IMR-90 (cell line): ENCODE measurements around the gene SPINK14. TPM values are rescaled to one million over a fixed set of nuclear protein-coding genes. Genes with fewer than 3 reads are reported as not detected.

Experiments
- ATAC-seq: fragments of 200-7000 bp; cut with Tn5 transposase; 2 replicates; pipeline ENCODE4 v1.9.1; 2020; ENCODE audit warnings: low read depth, mild to moderate bottlenecking, moderate library complexity
- BruUV-seq: library from RNA; stranded (reverse); fragments of 400-500 nt; replicated peaks from 2 replicates; lab custom pipeline; 2021; lab: Mats Ljungman, UMichigan
- CTCF ChIA-PET: fragments of 300-600 bp; formaldehyde crosslinking; extraction: SDS; loops from one replicate; lab custom pipeline; 2021; ENCODE audit warnings: antibody characterized with exemption; lab: Yijun Ruan, JAX
- POLR2A ChIA-PET: fragments of 300-600 bp; sonication (Branson Sonifier 250); formaldehyde crosslinking; loops from one replicate; lab custom pipeline; 2022; ENCODE audit warnings: antibody characterized with exemption; ENCODE audit not compliant: unreplicated experiment; lab: Charles Lee
- DNase-seq: peaks from one replicate; pipeline ENCODE4 v3.0.0; 2013
- H2AFZ ChIP-seq: replicated peaks from 2 replicates; pipeline ENCODE3; 2013; ENCODE audit warnings: low read length, mild to moderate bottlenecking; ENCODE audit not compliant: poor library complexity
- H2AK5ac ChIP-seq: 2 replicates; pipeline ENCODE4 v1.6.1; 2013; ENCODE audit warnings: low read depth, low read length, inconsistent platforms
- H2AK9ac ChIP-seq: replicated peaks from 2 replicates; pipeline ENCODE3; 2013; ENCODE audit warnings: mild to moderate bottlenecking, low read depth, low read length, moderate library complexity; ENCODE audit not compliant: poor library complexity
- H2BK120ac ChIP-seq: 2 replicates; pipeline ENCODE4 v1.6.1; 2013; ENCODE audit warnings: low read depth, low read length, inconsistent platforms
- H2BK15ac ChIP-seq: 3 replicates; pipeline ENCODE4 v1.6.1; 2013; ENCODE audit warnings: low read depth, low read length, inconsistent platforms
- H2BK20ac ChIP-seq: 2 replicates; pipeline ENCODE4 v1.6.1; 2013; ENCODE audit warnings: low read depth, mild to moderate bottlenecking, inconsistent platforms, low read length, moderate library complexity
- H2BK5ac ChIP-seq: 2 replicates; pipeline ENCODE4 v1.6.1; 2013; ENCODE audit warnings: mild to moderate bottlenecking, low read depth, low read length, inconsistent platforms; ENCODE audit not compliant: poor library complexity, severe bottlenecking
- H3K14ac ChIP-seq: replicated peaks from 2 replicates; pipeline ENCODE4 v1.6.1; 2013; ENCODE audit warnings: low read depth, low read length, inconsistent platforms
- H3K18ac ChIP-seq: 2 replicates; pipeline ENCODE4 v1.6.1; 2013; ENCODE audit warnings: low read depth, low read length, control low read depth
- H3K23ac ChIP-seq: 2 replicates; pipeline ENCODE4 v1.6.1; 2013; ENCODE audit warnings: low read depth, low read length, inconsistent platforms
- H3K27ac ChIP-seq: 2 replicates; pipeline ENCODE4 v1.5.1; 2013; ENCODE audit warnings: mild to moderate bottlenecking, control low read depth, low read length; ENCODE audit not compliant: insufficient read depth
- H3K27me3 ChIP-seq: 2 replicates; pipeline ENCODE4 v1.6.1; 2013; ENCODE audit warnings: low read length; ENCODE audit not compliant: control insufficient read depth, insufficient read depth
- H3K36me3 ChIP-seq: 2 replicates; pipeline ENCODE4 v1.6.1; 2013; ENCODE audit warnings: low read length, mixed read lengths; ENCODE audit not compliant: control insufficient read depth, insufficient read depth
- H3K4ac ChIP-seq: 2 replicates; pipeline ENCODE4 v1.6.1; 2013; ENCODE audit warnings: low read depth, low read length, inconsistent platforms
- H3K4me1 ChIP-seq: 2 replicates; pipeline ENCODE4 v1.6.1; 2013; ENCODE audit warnings: low read length, mixed read lengths; ENCODE audit not compliant: control insufficient read depth, insufficient read depth
- H3K4me2 ChIP-seq: 2 replicates; pipeline ENCODE4 v1.6.1; 2013; ENCODE audit warnings: low read depth, mild to moderate bottlenecking, control low read depth, low read length, moderate library complexity
- H3K4me3 ChIP-seq: 2 replicates; pipeline ENCODE4 v1.5.1; 2013; ENCODE audit warnings: low read depth, mild to moderate bottlenecking, control low read depth, low read length, moderate library complexity; ENCODE audit not compliant: insufficient read depth
- H3K56ac ChIP-seq: 2 replicates; pipeline ENCODE4 v1.6.1; 2013; ENCODE audit warnings: low read length, inconsistent platforms; ENCODE audit not compliant: insufficient read depth; ENCODE audit errors: extremely low read depth
- H3K79me1 ChIP-seq, 2 experiments: 2 replicates each; pipeline ENCODE4 v1.6.1; 2013; ENCODE audit warnings: low read length in 2 of 2, inconsistent platforms in 1 of 2, low read depth in 1 of 2
- H3K9ac ChIP-seq: 2 replicates; pipeline ENCODE4 v1.6.1; 2013; ENCODE audit warnings: low read depth, low read length, control low read depth
- H3K9me1 ChIP-seq: 2 replicates; pipeline ENCODE4 v1.6.1; 2013; ENCODE audit warnings: low read length, inconsistent platforms; ENCODE audit not compliant: insufficient read depth
- H3K9me3 ChIP-seq: 2 replicates; pipeline ENCODE4 v1.6.1; 2013; ENCODE audit warnings: low read length; ENCODE audit not compliant: control insufficient read depth, insufficient read depth
- H4K20me1 ChIP-seq: 2 replicates; pipeline ENCODE4 v1.6.1; 2013; ENCODE audit warnings: low read length, inconsistent platforms; ENCODE audit not compliant: insufficient read depth
- H4K5ac ChIP-seq: 2 replicates; pipeline ENCODE4 v1.6.1; 2013; ENCODE audit warnings: mild to moderate bottlenecking, low read depth, low read length, control low read depth
- H4K8ac ChIP-seq, 2 experiments: 2 replicates each; pipeline ENCODE4 v1.6.1; 2013; ENCODE audit warnings: low read depth in 2 of 2, low read length in 2 of 2, control low read depth in 1 of 2, inconsistent platforms in 1 of 2
- H4K91ac ChIP-seq: 2 replicates; pipeline ENCODE4 v1.6.1; 2013; ENCODE audit warnings: low read depth, low read length, inconsistent platforms; ENCODE audit not compliant: insufficient read depth
- CEBPB ChIP-seq: IDR thresholded peaks from 2 replicates; pipeline ENCODE4 v1.6.1; 2012; ENCODE audit warnings: low read depth, low read length, improper control_type of control experiment
- FOS ChIP-seq: fragments of 150-350 bp; IDR thresholded peaks from 2 replicates; pipeline ENCODE4 v1.6.1; 2016; ENCODE audit warnings: low read depth, low read length
- MAZ ChIP-seq: IDR thresholded peaks from 2 replicates; pipeline ENCODE4 v1.6.1; 2012; ENCODE audit warnings: low read depth, mild to moderate bottlenecking, low read length, improper control_type of control experiment, moderate library complexity, borderline replicate concordance
- NFE2L2 ChIP-seq: fragments of 150-350 bp; IDR thresholded peaks from 2 replicates; pipeline ENCODE4 v1.6.1; 2016; ENCODE audit warnings: low read depth, mild to moderate bottlenecking, low read length
- WGBS, 2 experiments: methylation state at CpG; one replicate each; pipeline versions ENCODE4 v1.1.5 to v1.1.7; 2013; ENCODE audit warnings: missing lambda C conversion rate in 2 of 2; ENCODE audit not compliant: insufficient read length in 1 of 2; ENCODE audit errors: extremely low coverage in 2 of 2; 5-methylcytosine and 5-hydroxymethylcytosine counted together
- dilution Hi-C: fragments of 300-500 bp; cut with HindIII; formaldehyde crosslinking; loops from one replicate; pipeline ENCODE4 v1.14.3; 2018; ENCODE audit warnings: low sequenced_read_pairs; ENCODE audit not compliant: unreplicated experiment
- in situ Hi-C: fragments of 300-500 bp; cut with MboI; formaldehyde crosslinking; loops from 3 replicates; pipeline ENCODE4 v1.14.3; 2019; ENCODE audit warnings: low sequenced_read_pairs, inconsistent platforms, mixed read lengths
- intact Hi-C: fragments of 100-400 bp; cut with micrococcal nuclease; formaldehyde crosslinking; loops from 2 replicates; pipeline ENCODE4 v1.10.0; 2022
- polyA plus RNA-seq, 3 experiments: library from polyadenylated mRNA; depleted of rRNA; stranded (reverse); fragments of >200 nt; gene quantifications; 2 replicates each; pipeline ENCODE4 v1.2.3, GENCODE V29; 2012; ENCODE audit warnings: low replicate concordance in 1 of 3
- total RNA-seq: library from RNA; depleted of rRNA; stranded (reverse); fragments of >200 nt; gene quantifications from 2 replicates; pipeline ENCODE4 v1.2.3, GENCODE V29; 2012

The SPINK14 gene
- total and polyA plus RNA-seq, 2 of the 4 experiments (the other 2 are of a cell fraction): not detected

DNA sequence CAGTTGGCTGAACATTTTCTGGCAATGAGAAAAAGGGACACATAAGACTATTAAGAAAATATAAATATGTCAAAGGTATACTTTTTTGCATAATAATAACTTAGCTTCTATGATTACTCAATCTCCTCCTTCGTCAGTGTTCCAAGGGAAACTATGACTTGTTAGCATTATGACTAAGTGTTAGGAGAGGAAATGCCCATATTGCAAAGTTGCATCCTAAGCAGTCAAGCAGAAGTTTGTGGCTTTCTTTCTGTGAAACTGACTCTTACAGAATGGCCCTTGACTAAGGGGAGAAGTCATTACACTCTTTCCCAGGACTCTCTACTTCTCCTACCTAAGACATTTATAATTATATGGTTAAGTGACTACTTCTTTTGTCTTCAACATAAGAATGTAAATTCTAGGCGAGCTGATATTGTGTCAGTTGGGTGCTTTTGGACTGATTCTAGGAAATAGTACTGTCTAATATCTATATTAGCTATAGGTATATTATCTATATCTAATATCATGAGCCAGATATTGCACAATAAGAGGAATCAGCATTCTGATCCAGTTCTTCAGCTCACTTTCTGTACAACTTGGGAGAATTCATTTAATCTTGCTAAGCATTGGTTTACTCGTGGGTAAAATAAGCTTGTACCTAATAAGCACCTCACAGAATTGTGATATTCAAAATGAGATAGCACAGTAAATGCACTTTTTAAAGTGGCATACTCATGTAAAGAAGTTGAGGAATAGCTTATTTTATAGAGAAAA lies 18.1 kb downstream of the SPINK14 start:
- Histone ChIP-seq H3K18ac (no peak overlapping the region), H2BK120ac (no peak overlapping the region), H4K20me1 (no peaks in the 10 kb centered on the region), H4K5ac (no peak overlapping the region), H3K4ac (no peak overlapping the region), H3K36me3 (no peaks in the 10 kb centered on the region), H3K14ac (no peak overlapping the region), H2AFZ (no peak overlapping the region), H3K9me1 (no peaks in the 10 kb centered on the region), H3K23ac (no peak overlapping the region), H3K27ac (no peak overlapping the region), H3K4me3 (no peak overlapping the region), H3K9ac (no peak overlapping the region), H2AK9ac (no peak overlapping the region), H2BK15ac (no peak overlapping the region), H3K4me2 (no peak overlapping the region), H3K4me1 (no peaks in the 10 kb centered on the region), H3K56ac (no peak overlapping the region), H3K9me3 (no peaks in the 10 kb centered on the region), H3K27me3 (no peaks in the 10 kb centered on the region), H2BK20ac (no peak overlapping the region), H2BK5ac (no peak overlapping the region), H3K79me1 (no peaks in the 10 kb centered on the region), H4K91ac (no peak overlapping the region), H4K8ac (no peak overlapping the region), H2AK5ac (no peak overlapping the region)
- TF ChIP-seq NFE2L2: no peak
- no peak for TF ChIP-seq MAZ
- peak; percentile 20; the same call in 1 of the 2 replicates for TF ChIP-seq FOS
- peak; percentile 64 for TF ChIP-seq CEBPB
- in situ Hi-C loops: loop anchor here (25.0 kb wide), 1 partner anchor 851 kb away; no protein-coding TSS in a partner anchor
- CTCF ChIA-PET: interaction anchor here (0.7 to 0.8 kb wide), 2 partner anchors 189 to 258 kb away, joined by 3 to 4 read pairs; no protein-coding TSS in a partner anchor
- intact Hi-C loops: no loop called here
- no TSS peak for BruUV-seq
- dilution Hi-C loops: no loop called here
- POLR2A ChIA-PET: no interaction called here
- peak; percentile 22 for DNase-seq
- no peak for ATAC-seq
- no CpG with 5 or more reads among the region's 3 CpGs for WGBS, 2 experiments
